NCI-H2029 (cell line): ENCODE data around the gene ARHGAP44.
"Not testable (repeated sequence)": the region's sequence is repeated elsewhere in the genome, so short reads cannot be mapped to it uniquely, and the experiment has no call there.

Experiments
- DNase-seq: peaks from one replicate; lab custom pipeline; 2025; lab: John Stamatoyannopoulos, UW

The ARHGAP44 gene

GRCh38 chr17:12964840-12965239, 175.5 kb downstream of the ARHGAP44 start:
- no peak for DNase-seq

GRCh38 chr17:12965988-12966387, 176.7 kb downstream of the ARHGAP44 start:
- DNase-seq = no peak

- DNase-seq = no peak
Observed at GRCh38 chr17:12966413-12966812, 177.1 kb downstream of the ARHGAP44 start.

- DNase-seq = no peak
Observed at GRCh38 chr17:12967962-12968361, 178.7 kb downstream of the ARHGAP44 start.

GRCh38 chr17:12973496-12974004, 184.3 kb downstream of the ARHGAP44 start:
- no peak for DNase-seq

- DNase-seq = no peak
Observed at GRCh38 chr17:12974005-12974531, 184.8 kb downstream of the ARHGAP44 start.

- no peak for DNase-seq
Observed at GRCh38 chr17:12977008-12977751, 187.9 kb downstream of the ARHGAP44 start.

GRCh38 chr17:12978787-12979186, 189.5 kb downstream of the ARHGAP44 start:
- DNase-seq = not testable (repeated sequence)

- DNase-seq = no peak
Observed at GRCh38 chr17:12979246-12979645, 189.9 kb downstream of the ARHGAP44 start.

- DNase-seq = no peak
Observed at GRCh38 chr17:12979826-12980500, 190.7 kb downstream of the ARHGAP44 start.

- no peak for DNase-seq
Observed at GRCh38 chr17:12982224-12982623, 192.9 kb downstream of the ARHGAP44 start.

- DNase-seq = no peak
Observed at GRCh38 chr17:12983991-12984884, 194.9 kb downstream of the ARHGAP44 start.

GRCh38 chr17:12985431-12986293, 196.4 kb downstream of the ARHGAP44 start:
- peak; percentile 6 for DNase-seq

GRCh38 chr17:12987120-12987519, 197.8 kb downstream of the ARHGAP44 start:
- DNase-seq = no peak

GRCh38 chr17:12990041-12990808, 200.9 kb downstream of the ARHGAP44 start:
- peak; percentile 55 for DNase-seq

GRCh38 chr17:12990926-12991325, 201.6 kb downstream of the ARHGAP44 start:
- DNase-seq = no peak

- DNase-seq = no peak
Observed at GRCh38 chr17:12992676-12993075, 203.4 kb downstream of the ARHGAP44 start.

GRCh38 chr17:12993631-12994030, 204.3 kb downstream of the ARHGAP44 start:
- DNase-seq = no peak

- no peak for DNase-seq
Observed at GRCh38 chr17:12994341-12995074, 205.2 kb downstream of the ARHGAP44 start.
